Pancreas (tissue), 10 donors: Measurements from ENCODE around the gene GMDS. TPM values are rescaled to one million over a fixed set of nuclear protein-coding genes. Genes with fewer than 3 reads are reported as not detected.

ENCODE experiments used
- ATAC-seq, 4 donors: fragments of 200-7000 bp; cut with Tn5 transposase; one replicate each; pipeline versions ENCODE4 v1.8.0 to v1.9.1; 2020; ENCODE audit warnings: mild to moderate bottlenecking in 4 of 4, moderate library complexity in 4 of 4
- DNase-seq, 6 donors: peaks; one replicate each; pipeline ENCODE4 v3.0.0-alpha.2; 2020
- FAIRE-seq: peaks from 2 replicates; lab custom pipeline; 2012; peaks lifted over from hg19 to GRCh38; lab: Jason Lieb, UNC
- H3K27ac ChIP-seq, 4 donors: fragments of 200-600 bp; sonication (generic); 1 replicate in 3 of 4; 2 replicates in 1 of 4; pipeline versions ENCODE4 v1.5.0 to v1.8.0; 2020
- H3K27me3 ChIP-seq, 4 donors: fragments of 200-600 bp; one replicate each; pipeline ENCODE4 v1.8.0; 2021
- H3K36me3 ChIP-seq, 3 donors: fragments of 200-600 bp; sonication (generic) in 1 of 3; one replicate each; pipeline versions ENCODE4 v1.5.0 to v1.8.0; 2020 to 2021
- H3K4me1 ChIP-seq, 3 donors: fragments of 200-600 bp; one replicate each; pipeline ENCODE4 v1.8.0; 2021
- H3K4me3 ChIP-seq, 4 donors: fragments of 200-600 bp; sonication (generic) in 2 of 4; one replicate each; pipeline versions ENCODE4 v1.5.0 to v1.8.0; 2020 to 2021
- H3K9me3 ChIP-seq, 4 donors: fragments of 200-600 bp; one replicate each; pipeline ENCODE4 v1.8.0; 2021
- CTCF ChIP-seq, 4 donors: fragments of 200-600 bp; sonication (generic) in 3 of 4; IDR thresholded peaks; one replicate each; pipeline versions ENCODE4 v1.5.0 to v1.8.0; 2021; ENCODE audit warnings: antibody characterized with exemption in 4 of 4
- WGBS, 2 donors: extraction: QIAGEN DNeasy Blood & Tissue Kit; methylation state at CpG; one replicate each; pipeline ENCODE4 v1.1.7; 2013; 5-methylcytosine and 5-hydroxymethylcytosine counted together
- intact Hi-C, 3 donors: fragments of 100-400 bp; cut with DNase I; formaldehyde crosslinking; loops; one replicate each; pipeline versions ENCODE4 v1.11.1 to v1.14.2; 2022
- polyA plus RNA-seq, 2 donors: library from polyadenylated mRNA; stranded (reverse); fragments of 200-250 nt; gene quantifications; one replicate each; pipeline ENCODE4 v1.2.3, GENCODE V29; 2013
- total RNA-seq, 6 donors: library from RNA; stranded (reverse); fragmentation: NEBNext Ultra II Directional in 4 of 6; extraction: Animal tissue kit (Norgen Biotek cat#: 25700) in 4 of 6; gene quantifications; one replicate each; pipeline versions ENCODE4 v1.2.1 to v1.2.4, GENCODE V29; 2021 to 2023
- donor health status: healthy with polysubstance abuse.
- donor health status: DM: no; HTN: no; CAD: no; lungs with moderate emphysema.
- donor health status: DM: no; HTN: no; CAD: no.
- donor health status: control.
- donor health status: control.
- donor health status: Bipolar disorder and iron deficiency.
- donor health status: DM: yes; HTN: yes; CAD: no.
- donor health status: DM: no; HTN: no; CAD: no.
- donor health status: DM: no; HTN: no; CAD: no.
- donor health status: DM: yes; HTN: yes; CAD: no.

GMDS gene
- total and polyA plus RNA-seq, 8 donors, result 7.6 to 40.8 (median 26.5) TPM

GRCh38 chr6:2036710-2037023, 208.7 kb downstream of the GMDS start:
- H3K27ac ChIP-seq, result no peak overlapping the region
- intact Hi-C loops, result no loop called here
- DNase-seq (no peak), ATAC-seq (no peak), FAIRE-seq (no peak)
- no peaks in the 10 kb centered on the region for H3K27me3 ChIP-seq
- no peak overlapping the region for H3K4me3 ChIP-seq
- TF ChIP-seq CTCF (IDR thresholded peaks at IDR 0.05), result no peak
- WGBS, 2 donors, result 88 to 91% methylated on average over 6 of the region's 6 CpGs
- no peaks in the 10 kb centered on the region for H3K9me3 ChIP-seq
- H3K4me1 ChIP-seq, result peaks cover 0 to 9% (median 0%) of the 10 kb centered on the region in 3 donors
- H3K36me3 ChIP-seq, result no peaks in the 10 kb centered on the region

DNA sequence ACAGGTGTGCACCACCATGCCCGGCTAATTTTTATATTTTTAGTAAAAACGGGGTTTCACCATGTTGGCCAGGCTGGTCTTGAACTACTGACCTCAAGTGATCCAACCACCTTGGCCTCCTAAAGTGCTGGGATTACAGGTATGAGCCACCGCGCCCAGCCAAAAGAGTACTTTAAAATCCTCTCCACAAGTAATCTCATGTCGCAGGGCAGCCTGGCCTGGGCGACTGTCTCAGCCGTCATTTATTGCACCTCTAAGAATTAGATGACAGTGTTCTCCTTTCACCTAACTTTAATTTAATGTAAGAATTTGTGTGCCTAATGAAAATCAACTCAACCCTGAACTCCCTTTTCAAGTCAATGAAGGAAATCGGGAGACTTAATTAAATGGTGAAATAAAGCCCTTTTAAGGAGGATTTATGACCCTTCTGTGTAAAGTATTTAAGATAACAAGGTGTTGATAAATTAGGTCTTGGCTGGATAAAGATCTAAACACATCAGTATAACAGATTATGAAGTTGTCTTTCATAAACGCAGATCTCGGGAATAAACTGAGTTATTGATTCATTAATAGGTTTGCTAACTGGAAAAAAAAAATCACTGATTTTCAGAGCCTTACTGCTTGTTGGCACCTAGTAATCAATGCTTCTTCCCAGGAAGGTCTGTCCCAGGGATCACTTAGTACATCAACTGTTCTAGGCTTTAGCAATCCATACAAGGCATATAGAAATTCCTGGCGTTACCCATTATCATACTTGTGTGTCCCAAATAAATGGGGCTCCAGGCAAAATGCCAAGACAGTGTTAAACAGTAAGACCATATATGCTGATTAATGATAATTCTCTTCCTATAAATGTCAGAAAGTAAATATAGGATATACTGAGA, 209.3 kb downstream of the GMDS start:
- WGBS, 2 donors, result 81 to 83% methylated on average over 11 of the region's 11 CpGs
- Histone ChIP-seq H3K36me3 (no peaks in the 10 kb centered on the region), H3K27me3 (no peaks in the 10 kb centered on the region), H3K4me3 (no peak overlapping the region), H3K9me3 (no peaks in the 10 kb centered on the region), H3K27ac (no peak overlapping the region), H3K4me1 (peaks cover 0 to 9% (median 0%) of the 10 kb centered on the region in 3 donors)
- FAIRE-seq (no peak), DNase-seq (no peak), ATAC-seq (no peak)
- no peak for TF ChIP-seq CTCF (IDR thresholded peaks at IDR 0.05)
- intact Hi-C loops, result no loop called here

DNA sequence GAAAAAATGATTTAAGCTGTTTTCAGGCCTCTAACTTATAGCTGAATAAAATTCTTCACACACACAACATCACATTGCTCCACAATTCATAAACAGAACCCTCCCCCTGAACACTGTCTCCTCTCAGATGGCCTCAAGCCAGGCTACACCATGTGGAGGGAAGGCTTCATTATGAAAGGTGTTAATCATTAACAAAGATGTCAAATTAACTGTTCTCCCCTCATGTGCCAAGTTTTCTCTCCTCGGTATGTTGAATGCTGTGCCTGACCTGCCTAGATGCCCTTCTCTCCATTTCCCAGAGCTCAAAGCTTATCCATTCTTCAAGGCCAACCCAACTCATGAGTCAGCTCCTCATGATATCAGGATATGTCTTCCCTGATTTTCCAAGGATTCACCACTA, 210.4 kb downstream of the GMDS start:
- no peak overlapping the region for H3K27ac ChIP-seq
- peaks cover 0 to 9% (median 0%) of the 10 kb centered on the region in 3 donors for H3K4me1 ChIP-seq
- no peak for TF ChIP-seq CTCF (IDR thresholded peaks at IDR 0.05)
- no peaks in the 10 kb centered on the region for H3K27me3 ChIP-seq
- peak; percentile 61 to 89 (median 84) for ATAC-seq
- intact Hi-C loops, result no loop called here
- peak in 4 of 6 donors; percentile 23 to 40 (median 30) for DNase-seq
- H3K4me3 ChIP-seq, result no peak overlapping the region
- H3K9me3 ChIP-seq, result no peaks in the 10 kb centered on the region
- FAIRE-seq, result no peak
- WGBS, 2 donors, result 13 to 19% methylated on average over 1 of the region's 1 CpG
- no peaks in the 10 kb centered on the region for H3K36me3 ChIP-seq

DNA sequence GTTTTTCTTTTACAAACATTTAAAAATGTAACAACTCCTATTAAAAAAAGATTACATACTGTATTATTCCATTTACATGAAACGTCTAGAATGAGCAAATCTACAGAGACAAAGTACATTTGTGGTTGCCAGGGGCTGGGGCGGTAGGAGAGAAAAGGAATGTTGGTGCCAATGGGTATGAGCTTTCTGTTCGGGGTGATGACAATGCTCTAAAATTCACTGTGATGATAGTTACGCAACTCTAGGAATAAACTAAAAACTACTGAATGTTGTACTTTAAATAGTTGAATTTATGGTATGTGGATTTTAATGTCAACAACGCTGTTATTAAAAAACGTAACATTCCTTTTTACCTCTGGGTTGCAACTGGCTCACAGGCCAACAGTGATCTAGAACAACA, 211.1 kb downstream of the GMDS start:
- Histone ChIP-seq H3K4me3 (no peak overlapping the region), H3K27ac (no peak overlapping the region), H3K9me3 (no peaks in the 10 kb centered on the region), H3K27me3 (no peaks in the 10 kb centered on the region), H3K36me3 (no peaks in the 10 kb centered on the region), H3K4me1 (peaks cover 0 to 9% (median 0%) of the 10 kb centered on the region in 3 donors)
- intact Hi-C loops, result no loop called here
- DNase-seq (no peak), ATAC-seq (no peak), FAIRE-seq (no peak)
- 91 to 92% methylated on average over 6 of the region's 6 CpGs for WGBS, 2 donors
- TF ChIP-seq CTCF (IDR thresholded peaks at IDR 0.05), result no peak

DNA sequence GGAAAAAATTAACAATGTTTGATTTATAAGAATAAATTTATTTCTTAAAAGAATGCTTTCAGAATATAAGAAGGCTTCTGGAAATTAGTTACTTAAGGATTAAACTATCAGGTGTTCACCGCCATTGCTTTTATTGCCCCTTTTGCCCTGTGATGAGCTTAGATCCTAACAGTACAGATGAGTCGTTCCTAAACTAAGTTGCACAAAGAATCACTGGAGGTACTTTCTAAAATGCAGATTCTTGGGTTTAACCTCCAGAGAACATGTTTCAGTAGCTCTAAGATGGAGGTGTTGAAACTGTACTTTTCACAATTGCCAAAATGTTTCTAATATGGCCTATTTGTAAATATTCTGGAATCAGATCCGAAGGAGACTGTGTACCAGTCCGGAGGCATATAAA, 211.9 kb downstream of the GMDS start:
- no peaks in the 10 kb centered on the region for H3K9me3 ChIP-seq
- H3K4me3 ChIP-seq, result no peak overlapping the region
- DNase-seq, result no peak
- ATAC-seq, result no peak
- no peaks in the 10 kb centered on the region for H3K36me3 ChIP-seq
- no peaks in the 10 kb centered on the region for H3K27me3 ChIP-seq
- FAIRE-seq, result no peak
- H3K27ac ChIP-seq, result no peak overlapping the region
- H3K4me1 ChIP-seq, result peaks cover 0 to 9% (median 0%) of the 10 kb centered on the region in 3 donors
- 96 to 99% methylated on average over 4 of the region's 4 CpGs for WGBS, 2 donors
- no peak for TF ChIP-seq CTCF (IDR thresholded peaks at IDR 0.05)
- intact Hi-C loops, result no loop called here
